HFFc6 (cell line): Measurements from ENCODE around the gene DERL2. TPM values are rescaled to one million over a fixed set of nuclear protein-coding genes. Genes with fewer than 3 reads are reported as not detected.

Source experiments
- DNase-seq: peaks from one replicate; pipeline ENCODE4 v3.0.0-alpha.2; 2018
- H3K27ac Mint-ChIP-seq: 2 replicates; pipeline ENCODE4 v1.8.0; 2020; ENCODE audit warnings: mild to moderate bottlenecking, mixed read lengths
- H3K27me3 Mint-ChIP-seq: 2 replicates; pipeline ENCODE4 v1.8.0; 2021; ENCODE audit warnings: mild to moderate bottlenecking, moderate library complexity, mixed read lengths; ENCODE audit not compliant: insufficient read depth
- H3K36me3 Mint-ChIP-seq: 2 replicates; pipeline ENCODE4 v1.8.0; 2021; ENCODE audit warnings: low read depth, mixed read lengths
- H3K4me1 Mint-ChIP-seq: 2 replicates; pipeline ENCODE4 v1.8.0; 2020; ENCODE audit warnings: low read depth, mixed read lengths
- H3K4me3 Mint-ChIP-seq: 2 replicates; pipeline ENCODE4 v1.8.0; 2020; ENCODE audit warnings: mild to moderate bottlenecking, moderate library complexity, mixed read lengths
- H3K9me3 Mint-ChIP-seq: 2 replicates; pipeline ENCODE4 v1.8.0; 2020; ENCODE audit warnings: mild to moderate bottlenecking, mixed read lengths
- total RNA-seq, 6 experiments: library from RNA; stranded (reverse); fragmentation: NEBNext Ultra II Directional; extraction: Animal tissue kit (Norgen Biotek cat#: 25700); gene quantifications; 2 replicates in 1 of 6; 3 replicates in 5 of 6; pipeline ENCODE4 v1.2.3, GENCODE V29; 2021
- TF ChIP-seq, protein P1 (sequence below): fragments of 200-600 bp; sonication (generic); IDR thresholded peaks from 2 replicates; pipeline ENCODE4 v1.5.0; 2021; ENCODE audit warnings: antibody characterized with exemption, mild to moderate bottlenecking

Gene DERL2
- total RNA-seq, 6 experiments from 2014 or later = 85.9 to 109 (median 103) TPM

GRCh38 chr17:5430413-5430999 is 55.5 kb downstream of the DERL2 start:
- peaks cover 60% of the 10 kb centered on the region for H3K36me3 Mint-ChIP-seq
- H3K4me1 Mint-ChIP-seq = peaks cover 37% of the 10 kb centered on the region
- TF ChIP-seq, protein P1, sequence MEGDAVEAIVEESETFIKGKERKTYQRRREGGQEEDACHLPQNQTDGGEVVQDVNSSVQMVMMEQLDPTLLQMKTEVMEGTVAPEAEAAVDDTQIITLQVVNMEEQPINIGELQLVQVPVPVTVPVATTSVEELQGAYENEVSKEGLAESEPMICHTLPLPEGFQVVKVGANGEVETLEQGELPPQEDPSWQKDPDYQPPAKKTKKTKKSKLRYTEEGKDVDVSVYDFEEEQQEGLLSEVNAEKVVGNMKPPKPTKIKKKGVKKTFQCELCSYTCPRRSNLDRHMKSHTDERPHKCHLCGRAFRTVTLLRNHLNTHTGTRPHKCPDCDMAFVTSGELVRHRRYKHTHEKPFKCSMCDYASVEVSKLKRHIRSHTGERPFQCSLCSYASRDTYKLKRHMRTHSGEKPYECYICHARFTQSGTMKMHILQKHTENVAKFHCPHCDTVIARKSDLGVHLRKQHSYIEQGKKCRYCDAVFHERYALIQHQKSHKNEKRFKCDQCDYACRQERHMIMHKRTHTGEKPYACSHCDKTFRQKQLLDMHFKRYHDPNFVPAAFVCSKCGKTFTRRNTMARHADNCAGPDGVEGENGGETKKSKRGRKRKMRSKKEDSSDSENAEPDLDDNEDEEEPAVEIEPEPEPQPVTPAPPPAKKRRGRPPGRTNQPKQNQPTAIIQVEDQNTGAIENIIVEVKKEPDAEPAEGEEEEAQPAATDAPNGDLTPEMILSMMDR = no peak
- H3K27ac Mint-ChIP-seq = no peak overlapping the region; the same call in 1 of the 2 replicates
- DNase-seq = no peak
- H3K4me3 Mint-ChIP-seq = no peak overlapping the region
- peaks cover 5% of the 10 kb centered on the region; the same call in 1 of the 2 replicates for H3K27me3 Mint-ChIP-seq
- H3K9me3 Mint-ChIP-seq = no peaks in the 10 kb centered on the region

- peaks cover 62% of the 10 kb centered on the region for H3K36me3 Mint-ChIP-seq
- TF ChIP-seq, protein P1 = no peak
- peaks cover 5% of the 10 kb centered on the region; the same call in 1 of the 2 replicates for H3K27me3 Mint-ChIP-seq
- H3K9me3 Mint-ChIP-seq = no peaks in the 10 kb centered on the region
- H3K4me1 Mint-ChIP-seq = peaks cover 38% of the 10 kb centered on the region
- H3K27ac Mint-ChIP-seq = peak overlapping the region; percentile 41
- DNase-seq = no peak
- H3K4me3 Mint-ChIP-seq = no peak overlapping the region
Observed at GRCh38 chr17:5429191-5429887, 56.6 kb downstream of the DERL2 start.

DNA sequence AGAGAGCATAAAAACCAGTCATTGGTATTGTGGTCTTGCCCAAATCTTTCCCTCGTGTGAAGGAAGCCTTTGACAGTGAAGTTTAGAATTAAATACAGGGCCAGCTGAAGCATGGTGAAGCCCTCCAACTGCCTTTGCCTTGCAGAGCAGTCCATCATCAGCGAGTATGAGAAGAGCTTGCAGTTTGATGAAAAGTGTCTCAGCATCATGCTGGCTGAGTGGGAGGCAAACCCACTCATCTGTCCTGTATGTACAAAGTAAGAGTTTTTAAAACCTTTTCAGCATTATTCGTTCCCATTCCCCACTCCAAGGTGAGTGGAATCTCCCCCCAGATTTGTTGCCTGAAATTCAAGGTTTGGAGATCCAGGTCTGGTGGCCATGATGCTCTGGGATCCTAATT is 60.2 kb downstream of the DERL2 start:
- Mint-ChIP-seq H3K27ac (no peak overlapping the region), H3K9me3 (no peaks in the 10 kb centered on the region), H3K27me3 (peaks cover 1% of the 10 kb centered on the region; the same call in 1 of the 2 replicates), H3K36me3 (peaks cover 37% of the 10 kb centered on the region), H3K4me3 (no peak overlapping the region), H3K4me1 (peaks cover 61% of the 10 kb centered on the region)
- no peak for DNase-seq
- TF ChIP-seq, protein P1 = no peak

- TF ChIP-seq, protein P1 = no peak
- Mint-ChIP-seq H3K36me3 (peaks cover 33% of the 10 kb centered on the region), H3K27ac (no peak overlapping the region), H3K4me1 (peaks cover 64% of the 10 kb centered on the region), H3K9me3 (no peaks in the 10 kb centered on the region), H3K27me3 (no peaks in the 10 kb centered on the region), H3K4me3 (no peak overlapping the region)
- DNase-seq = peak; percentile 34
Observed at GRCh38 chr17:5424909-5425308, 61.1 kb downstream of the DERL2 start.

DNA sequence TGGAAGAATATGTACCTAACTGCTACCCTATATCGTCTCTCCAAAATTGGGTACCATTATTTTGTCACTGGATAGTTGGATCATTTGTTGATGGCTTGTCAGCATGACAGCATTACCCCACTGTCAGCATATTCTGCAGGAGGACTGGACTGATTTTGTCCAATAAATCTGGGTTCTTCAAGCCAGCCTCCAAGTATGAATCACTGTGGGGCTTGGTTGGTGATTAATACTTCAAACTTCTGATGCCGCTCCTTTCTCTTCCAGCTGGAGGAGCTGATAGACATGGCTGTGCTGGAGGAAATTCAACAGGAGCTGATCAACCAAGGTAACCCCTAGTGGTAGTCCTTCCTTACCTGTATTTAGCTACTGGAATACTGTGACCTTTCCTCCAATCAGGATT is 63.5 kb downstream of the DERL2 start:
- peak overlapping the region; percentile 72 for H3K27ac Mint-ChIP-seq
- no peaks in the 10 kb centered on the region for H3K9me3 Mint-ChIP-seq
- peaks cover 42% of the 10 kb centered on the region for H3K4me1 Mint-ChIP-seq
- H3K36me3 Mint-ChIP-seq = peaks cover 28% of the 10 kb centered on the region
- peak; percentile 86 for DNase-seq
- 0 out of 2 replicates have a peak, but pooled peaks cover 3% of the 10 kb centered on the region for H3K27me3 Mint-ChIP-seq
- peak overlapping the region; percentile 42; the same call in 1 of the 2 replicates for H3K4me3 Mint-ChIP-seq
- TF ChIP-seq, protein P1 = peak; percentile 14; the same call in 1 of the 2 replicates

Other genes with a start within 250 kb of the DERL2 start
- 10 to 100 TPM; 41.1 to 48.5 (median 45.6) TPM for gene RABEP1, start 203.9 kb downstream of the DERL2 start, total RNA-seq
- 10 to 100 TPM; 49.3 to 68.7 (median 64.2) TPM for gene NUP88, start 66.5 kb downstream of the DERL2 start, total RNA-seq
- 10 to 100 TPM; 20.4 to 25.6 (median 22.5) TPM for gene RPAIN, start 66.0 kb downstream of the DERL2 start, total RNA-seq
- gene C1QBP, start 47.0 kb downstream of the DERL2 start, total RNA-seq = 100 to 1,000 TPM; 222 to 267 (median 235) TPM
- 10 to 100 TPM; 16.8 to 18.9 (median 17.3) TPM for gene DHX33, start 17.2 kb downstream of the DERL2 start, total RNA-seq
- 10 to 100 TPM in 2 of 6 experiments, 1 to 10 TPM in 4; 7.8 to 10.8 (median 9.5) TPM for gene MIS12, start 388 bp upstream of the DERL2 start, total RNA-seq
- 10 to 100 TPM; 26.9 to 44.9 (median 40.6) TPM for gene NLRP1, start 98.3 kb upstream of the DERL2 start, total RNA-seq